NT2/D1 (cell line): ENCODE results near the gene DYNLT1.

Experiments used
- DNase-seq: peaks from one replicate; pipeline ENCODE4 v3.0.0-alpha.2; 2011; ENCODE audit warnings: low read depth, low spot score
- H3K27me3 ChIP-seq: 2 replicates; pipeline ENCODE4 v1.6.0; 2011; ENCODE audit warnings: mild to moderate bottlenecking; ENCODE audit not compliant: insufficient read length, insufficient read depth
- H3K36me3 ChIP-seq: 2 replicates; pipeline ENCODE4 v1.6.1; 2011; ENCODE audit warnings: mild to moderate bottlenecking, low read length, mixed read lengths; ENCODE audit not compliant: insufficient read depth, insufficient read length
- H3K4me1 ChIP-seq: 2 replicates; pipeline ENCODE4 v1.5.1; 2011; ENCODE audit not compliant: insufficient read depth, insufficient read length
- H3K4me3 ChIP-seq: 2 replicates; pipeline ENCODE4 v1.5.1; 2011; ENCODE audit warnings: low read depth; ENCODE audit not compliant: insufficient read length
- H3K9ac ChIP-seq: 2 replicates; pipeline ENCODE4 v1.6.0; 2011; ENCODE audit warnings: low read depth; ENCODE audit not compliant: insufficient read length
- H3K9me3 ChIP-seq: 2 replicates; pipeline ENCODE4 v1.5.1; 2011; ENCODE audit warnings: mild to moderate bottlenecking, low read length; ENCODE audit not compliant: insufficient read depth
- SUZ12 ChIP-seq: IDR thresholded peaks from 2 replicates; pipeline ENCODE4 v1.6.1; 2011; ENCODE audit not compliant: insufficient read length, insufficient read depth; ENCODE audit errors: extremely low read depth
- YY1 ChIP-seq: IDR thresholded peaks from 2 replicates; pipeline ENCODE4 v1.6.1; 2011; ENCODE audit not compliant: insufficient read length, insufficient read depth
- ZNF274 ChIP-seq: IDR thresholded peaks from 2 replicates; pipeline ENCODE4 v1.6.1; 2011; ENCODE audit warnings: mild to moderate bottlenecking, low read depth, low read length

Gene DYNLT1

GRCh38 chr6:158669145-158670035 is 24.8 kb upstream of the DYNLT1 start:
- Histone ChIP-seq H3K9me3 (no peaks in the 10 kb centered on the region), H3K4me1 (no peaks in the 10 kb centered on the region), H3K27me3 (peaks cover 2% of the 10 kb centered on the region), H3K4me3 (no peak overlapping the region), H3K36me3 (no peaks in the 10 kb centered on the region), H3K9ac (no peak overlapping the region)
- TF ChIP-seq YY1 (no peak), SUZ12 (no peak), ZNF274 (no peak)
- DNase-seq = no peak

GRCh38 chr6:158668707-158669103 is 24.2 kb upstream of the DYNLT1 start:
- no peaks in the 10 kb centered on the region for H3K36me3 ChIP-seq
- TF ChIP-seq SUZ12 (no peak), ZNF274 (no peak), YY1 (no peak)
- H3K4me1 ChIP-seq = no peaks in the 10 kb centered on the region
- no peak for DNase-seq
- H3K4me3 ChIP-seq = no peak overlapping the region
- H3K27me3 ChIP-seq = peaks cover 2% of the 10 kb centered on the region
- no peak overlapping the region for H3K9ac ChIP-seq
- no peaks in the 10 kb centered on the region for H3K9me3 ChIP-seq

GRCh38 chr6:158667360-158667981 is 22.9 kb upstream of the DYNLT1 start:
- DNase-seq = no peak
- H3K9ac ChIP-seq = no peak overlapping the region
- H3K36me3 ChIP-seq = no peaks in the 10 kb centered on the region
- no peak overlapping the region for H3K4me3 ChIP-seq
- H3K4me1 ChIP-seq = no peaks in the 10 kb centered on the region
- peaks cover 3% of the 10 kb centered on the region for H3K27me3 ChIP-seq
- TF ChIP-seq ZNF274 = no peak
- no peak for TF ChIP-seq SUZ12
- TF ChIP-seq YY1 = no peak
- no peaks in the 10 kb centered on the region for H3K9me3 ChIP-seq

- no peaks in the 10 kb centered on the region for H3K4me1 ChIP-seq
- H3K4me3 ChIP-seq = no peak overlapping the region
- DNase-seq = no peak
- no peaks in the 10 kb centered on the region for H3K9me3 ChIP-seq
- peaks cover 4% of the 10 kb centered on the region for H3K27me3 ChIP-seq
- H3K36me3 ChIP-seq = no peaks in the 10 kb centered on the region
- no peak for TF ChIP-seq SUZ12
- no peak for TF ChIP-seq ZNF274
- no peak for TF ChIP-seq YY1
- H3K9ac ChIP-seq = no peak overlapping the region
Observed at GRCh38 chr6:158666628-158667359, 22.3 kb upstream of the DYNLT1 start.

GRCh38 chr6:158665332-158665731 is 20.8 kb upstream of the DYNLT1 start:
- H3K9me3 ChIP-seq = no peaks in the 10 kb centered on the region
- H3K36me3 ChIP-seq = no peaks in the 10 kb centered on the region
- no peaks in the 10 kb centered on the region for H3K4me1 ChIP-seq
- no peak overlapping the region for H3K9ac ChIP-seq
- H3K4me3 ChIP-seq = no peak overlapping the region
- no peak for TF ChIP-seq SUZ12
- TF ChIP-seq YY1 = no peak
- no peak for TF ChIP-seq ZNF274
- H3K27me3 ChIP-seq = peaks cover 4% of the 10 kb centered on the region
- DNase-seq = no peak

GRCh38 chr6:158663625-158664165 is 19.2 kb upstream of the DYNLT1 start:
- Histone ChIP-seq H3K36me3 (no peaks in the 10 kb centered on the region), H3K27me3 (peaks cover 4% of the 10 kb centered on the region), H3K9me3 (no peaks in the 10 kb centered on the region), H3K4me1 (no peaks in the 10 kb centered on the region), H3K9ac (no peak overlapping the region), H3K4me3 (no peak overlapping the region)
- TF ChIP-seq SUZ12 = no peak
- no peak for TF ChIP-seq ZNF274
- TF ChIP-seq YY1 = no peak
- DNase-seq = no peak
